ENCODE results near the gene ARMC5.
A peak's percentile ranks its signal among the peaks of the same experiment; 100 is the strongest.

ARMC5 gene

DNA sequence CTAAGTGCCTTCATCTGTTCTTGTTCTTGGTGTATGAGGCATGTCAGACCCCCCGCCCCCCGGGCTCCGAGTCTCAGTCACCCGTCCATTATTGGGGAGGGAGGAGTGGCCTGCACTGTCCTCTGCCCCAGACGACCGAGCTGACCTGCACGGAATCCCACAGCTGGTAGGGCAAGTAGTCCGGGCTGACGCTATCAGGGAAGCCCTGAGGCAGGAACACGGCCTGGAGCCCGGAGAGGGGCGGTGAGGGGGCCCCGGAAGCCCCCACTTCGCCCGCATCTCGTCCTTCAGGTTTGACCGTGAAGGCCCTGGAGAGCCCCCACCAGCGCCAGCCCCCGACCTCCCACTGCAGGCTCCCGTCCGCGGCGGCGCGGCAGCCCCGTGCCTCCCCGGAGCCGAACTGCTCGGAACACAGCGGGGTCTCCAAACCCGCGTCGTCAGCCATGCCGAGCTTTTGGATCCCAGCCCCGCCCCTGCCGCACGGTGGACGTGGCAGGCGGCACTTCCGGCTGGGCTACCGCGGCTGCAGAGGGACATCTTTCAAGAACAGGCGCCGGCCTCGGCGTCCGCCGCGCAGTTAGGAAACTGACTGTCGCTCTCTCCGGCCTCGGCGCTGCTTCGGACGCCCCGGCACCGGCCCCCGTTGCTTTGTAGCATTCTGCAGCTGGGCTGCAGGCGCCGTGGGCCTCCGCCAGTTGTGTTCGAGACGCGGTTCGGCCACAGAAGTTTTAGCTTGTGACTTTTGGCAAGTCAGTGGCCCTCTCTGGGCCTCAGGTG, 48.8 kb downstream of the ARMC5 start, which contains the start of gene RUSF1:
TSS of gene RUSF1 (minus strand) at position 463 of the 777 bp plus-strand sequence. CDS start at position 445, 18 bp downstream.
- peaks cover 8% of the 10 kb centered on the region; the same call in 1 of the 2 replicates for H3K36me3 ChIP-seq (ENCODE audit: control insufficient read depth, insufficient read depth, low read length)
- peak within 1 kb of the TSS; percentile 92 for H3K27ac ChIP-seq (ENCODE audit: low read depth, low read length)
- peak within 1 kb of the TSS; percentile 89 for H3K9ac ChIP-seq (ENCODE audit: low read length)
- H3K4me1 ChIP-seq (ENCODE audit: control insufficient read depth, insufficient read depth, low read length), result peaks cover 11% of the 10 kb centered on the region
- peak within 1 kb of the TSS; percentile 79 for H3K4me3 ChIP-seq (ENCODE audit: low read depth, low read length)
- no peaks in the 10 kb centered on the region for H3K27me3 ChIP-seq (ENCODE audit: control insufficient read depth, insufficient read depth, low read length)
- H3K9me3 ChIP-seq (ENCODE audit: control insufficient read depth, insufficient read depth, low read depth, low read length), result no peaks in the 10 kb centered on the region; the same call in 1 of the 2 replicates

DNA sequence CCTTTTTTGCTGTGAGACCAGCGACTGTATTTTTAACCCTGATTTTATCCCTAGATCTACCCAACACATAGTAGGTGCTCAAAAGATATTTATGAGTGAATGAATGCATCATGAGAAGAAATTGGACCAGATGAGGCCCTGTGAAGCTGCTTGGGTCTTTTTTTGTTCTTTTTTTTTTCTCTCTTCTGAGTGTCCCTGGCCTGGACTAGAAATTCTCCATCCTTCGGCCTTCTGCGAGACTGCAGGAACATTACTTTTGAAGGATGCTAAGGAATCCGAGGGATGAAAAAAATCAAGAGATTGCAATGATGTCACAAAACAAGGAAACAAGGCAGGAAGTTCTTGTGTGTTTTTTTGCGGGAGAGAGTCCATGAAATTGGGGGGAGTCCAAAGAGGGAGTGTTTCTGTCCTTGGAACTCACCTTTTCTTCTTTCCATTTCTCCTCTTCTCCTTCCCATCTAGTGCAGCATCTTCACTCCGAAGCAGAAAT, 49.5 kb downstream of the ARMC5 start:
- peaks cover 11% of the 10 kb centered on the region for H3K4me1 ChIP-seq (ENCODE audit: control insufficient read depth, insufficient read depth, low read length)
- peak overlapping the region; percentile 92 for H3K27ac ChIP-seq (ENCODE audit: low read depth, low read length)
- peak overlapping the region; percentile 89 for H3K9ac ChIP-seq (ENCODE audit: low read length)
- peak overlapping the region; percentile 79 for H3K4me3 ChIP-seq (ENCODE audit: low read depth, low read length)
- peaks cover 8% of the 10 kb centered on the region; the same call in 1 of the 2 replicates for H3K36me3 ChIP-seq (ENCODE audit: control insufficient read depth, insufficient read depth, low read length)
- H3K27me3 ChIP-seq (ENCODE audit: control insufficient read depth, insufficient read depth, low read length), result no peaks in the 10 kb centered on the region
- H3K9me3 ChIP-seq (ENCODE audit: control insufficient read depth, insufficient read depth, low read depth, low read length), result no peaks in the 10 kb centered on the region; the same call in 1 of the 2 replicates

DNA sequence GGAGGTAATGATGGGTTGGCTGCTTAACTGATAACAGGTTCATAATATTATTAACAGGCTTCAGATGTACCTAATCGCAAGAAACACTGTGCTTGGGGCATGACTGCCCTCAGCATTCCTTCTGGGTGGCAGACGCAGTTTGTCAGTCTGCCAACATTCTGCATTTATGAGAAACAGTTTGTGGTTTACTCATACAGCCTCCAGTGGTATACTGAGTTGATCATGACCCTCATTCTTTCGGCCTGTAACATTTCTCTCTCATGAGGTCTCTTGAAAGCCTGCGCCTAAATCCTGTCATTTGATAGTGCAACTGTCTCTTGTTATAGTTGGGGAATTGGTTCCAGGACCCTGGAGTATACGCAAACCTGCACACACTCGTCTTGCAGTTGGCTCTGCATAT, 53.8 kb downstream of the ARMC5 start:
- H3K27me3 ChIP-seq (ENCODE audit: control insufficient read depth, insufficient read depth, low read length), result no peaks in the 10 kb centered on the region
- H3K27ac ChIP-seq (ENCODE audit: low read depth, low read length), result no peak overlapping the region
- H3K36me3 ChIP-seq (ENCODE audit: control insufficient read depth, insufficient read depth, low read length), result no peaks in the 10 kb centered on the region
- no peak overlapping the region for H3K9ac ChIP-seq (ENCODE audit: low read length)
- no peak overlapping the region for H3K4me3 ChIP-seq (ENCODE audit: low read depth, low read length)
- peaks cover 5% of the 10 kb centered on the region for H3K4me1 ChIP-seq (ENCODE audit: control insufficient read depth, insufficient read depth, low read length)
- H3K9me3 ChIP-seq (ENCODE audit: control insufficient read depth, insufficient read depth, low read depth, low read length), result peaks cover 11% of the 10 kb centered on the region

DNA sequence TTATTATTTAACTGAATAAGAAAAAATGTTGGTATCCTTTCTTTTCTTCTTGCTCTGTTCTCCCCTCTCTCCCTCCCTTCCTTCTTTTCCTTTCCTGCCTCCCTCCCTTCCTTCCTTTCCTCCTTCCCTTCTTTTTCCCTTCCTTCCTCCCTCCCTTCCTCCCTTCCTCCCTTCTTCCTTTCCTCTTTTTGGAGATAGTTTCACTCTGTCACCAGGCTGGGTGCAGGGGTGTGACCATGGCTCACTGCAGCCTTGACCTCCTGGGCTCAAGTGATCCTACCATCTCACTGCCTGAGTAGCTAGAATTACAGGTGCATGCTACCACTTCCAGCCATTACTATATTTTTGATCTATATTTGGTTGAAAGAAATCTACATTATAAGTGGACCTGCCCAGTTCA, 54.6 kb downstream of the ARMC5 start:
- Histone ChIP-seq H3K27me3 (ENCODE audit: control insufficient read depth, insufficient read depth, low read length) (no peaks in the 10 kb centered on the region), H3K9me3 (ENCODE audit: control insufficient read depth, insufficient read depth, low read depth, low read length) (peaks cover 11% of the 10 kb centered on the region), H3K4me1 (ENCODE audit: control insufficient read depth, insufficient read depth, low read length) (peaks cover 4% of the 10 kb centered on the region), H3K27ac (ENCODE audit: low read depth, low read length) (no peak overlapping the region), H3K9ac (ENCODE audit: low read length) (no peak overlapping the region), H3K4me3 (ENCODE audit: low read depth, low read length) (no peak overlapping the region), H3K36me3 (ENCODE audit: control insufficient read depth, insufficient read depth, low read length) (no peaks in the 10 kb centered on the region)
